Right cardiac atrium (tissue), 5 donors: ENCODE data around the gene MYZAP. TPM values are rescaled to one million over a fixed set of nuclear protein-coding genes. Genes with fewer than 3 reads are reported as not detected.

ENCODE experiments used
- ATAC-seq, 2 donors: fragments of 200-7000 bp; cut with Tn5 transposase; one replicate each; pipeline versions ENCODE4 v1.8.0 to v1.9.1; 2020; ENCODE audit warnings: moderate library complexity in 2 of 2, mild to moderate bottlenecking in 1 of 2
- DNase-seq, 3 donors: peaks; one replicate each; pipeline ENCODE4 v3.0.0-alpha.2; 2020
- H3K27ac ChIP-seq: one replicate; pipeline ENCODE4 v1.5.1; 2013; ENCODE audit warnings: mild to moderate bottlenecking, low read length, control low read depth, moderate library complexity
- H3K27me3 ChIP-seq: one replicate; pipeline ENCODE4 v1.6.1; 2013; ENCODE audit not compliant: control insufficient read depth, insufficient read depth
- H3K4me1 ChIP-seq: one replicate; pipeline ENCODE4 v1.6.1; 2013; ENCODE audit warnings: low read length; ENCODE audit not compliant: control insufficient read depth, insufficient read depth
- H3K4me3 ChIP-seq: one replicate; pipeline ENCODE4 v1.5.1; 2013; ENCODE audit warnings: low read length, control low read depth
- H3K9me3 ChIP-seq: one replicate; pipeline ENCODE4 v1.6.1; 2013; ENCODE audit warnings: low read length; ENCODE audit not compliant: control insufficient read depth
- WGBS: extraction: QIAGEN DNeasy Blood & Tissue Kit; methylation state at CpG from one replicate; pipeline ENCODE4 v1.1.7; 2013; 5-methylcytosine and 5-hydroxymethylcytosine counted together
- intact Hi-C, 4 donors: fragments of 100-400 bp; cut with DNase I; formaldehyde crosslinking; loops; one replicate each; pipeline versions ENCODE4 v1.11.0 to v1.14.0; 2022 to 2023
- polyA plus RNA-seq: library from polyadenylated mRNA; stranded (reverse); fragments of 200-250 nt; gene quantifications from one replicate; pipeline ENCODE4 v1.2.3, GENCODE V29; 2013
- total RNA-seq, 4 donors: library from RNA; stranded (reverse); fragmentation: NEBNext Ultra II Directional; extraction: Animal tissue kit (Norgen Biotek cat#: 25700); gene quantifications; one replicate each; pipeline ENCODE4 v1.2.1, GENCODE V29; 2021
- donor health status: healthy with polysubstance abuse.
- donor health status: DM: no; HTN: yes; CAD: no.
- donor health status: DM: no; HTN: no; CAD: no.
- donor health status: DM: no; HTN: yes; CAD: no; lungs with severe emphysema.
- donor health status: DM: yes; HTN: yes; CAD: no.

Gene MYZAP
- total and polyA plus RNA-seq, 5 donors = 557 to 764 (median 620) TPM

DNA sequence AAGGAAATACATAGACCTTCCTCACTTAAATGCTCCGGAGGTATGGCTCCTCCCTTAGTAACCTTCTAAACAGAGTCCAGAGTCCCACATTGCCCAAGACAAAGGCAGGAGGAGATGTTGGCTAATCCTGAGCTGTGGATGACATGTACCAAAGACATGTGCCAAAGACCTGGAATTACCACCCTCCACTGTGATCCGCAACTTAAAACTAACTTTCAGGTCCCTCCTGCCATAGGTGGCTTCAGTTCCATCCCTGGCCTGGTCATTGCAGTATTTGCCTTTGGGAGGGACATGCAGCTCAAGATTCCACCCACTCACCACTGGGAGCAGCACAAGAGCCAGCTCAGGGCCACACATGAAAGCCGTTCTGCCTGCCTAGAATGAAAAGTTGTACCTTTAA is 28.0 kb downstream of the MYZAP start:
- no peak overlapping the region for H3K4me3 ChIP-seq
- peaks cover 3% of the 10 kb centered on the region for H3K4me1 ChIP-seq
- 67% methylated on average over 3 of the region's 3 CpGs for WGBS
- H3K9me3 ChIP-seq = no peaks in the 10 kb centered on the region
- H3K27me3 ChIP-seq = no peaks in the 10 kb centered on the region
- DNase-seq = peak in 1 of 3 donors; percentile 59
- no peak overlapping the region for H3K27ac ChIP-seq
- intact Hi-C loops = loop anchor here in 2 of 4 donors (5.0 to 10.0 kb wide), 2 partner anchors 55 to 57 kb away; no protein-coding TSS in a partner anchor
- peak; percentile 56 to 63 for ATAC-seq

DNA sequence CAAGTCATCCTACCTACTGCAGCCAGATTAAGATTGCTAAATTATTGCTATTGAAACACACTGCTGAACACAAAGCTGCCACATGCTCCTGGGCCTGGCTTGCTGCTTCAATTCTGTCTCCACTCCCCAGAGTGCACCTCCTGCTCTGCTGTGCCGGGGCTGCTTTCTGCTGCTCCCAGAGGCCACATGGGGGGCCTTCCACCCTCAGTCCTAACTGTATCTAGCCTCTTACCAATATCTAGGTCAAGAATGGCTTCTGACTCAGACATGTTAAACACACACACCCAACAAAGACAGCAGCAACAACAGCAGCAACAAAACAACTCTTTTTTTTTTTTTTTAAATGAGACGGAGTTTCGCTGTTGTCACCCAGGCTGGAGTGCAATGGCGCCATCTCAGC is 33.0 kb downstream of the MYZAP start:
- intact Hi-C loops = loop anchor here in 1 of 4 donors (5.0 kb wide), 1 partner anchor 62 kb away; no protein-coding TSS in a partner anchor
- H3K4me1 ChIP-seq = peaks cover 5% of the 10 kb centered on the region
- peak in 1 of 2 donors; percentile 37 for ATAC-seq
- DNase-seq = no peak
- H3K9me3 ChIP-seq = no peaks in the 10 kb centered on the region
- WGBS = 82% methylated on average over 4 of the region's 4 CpGs
- peak overlapping the region; percentile 36 for H3K27ac ChIP-seq
- H3K27me3 ChIP-seq = no peaks in the 10 kb centered on the region
- H3K4me3 ChIP-seq = no peak overlapping the region

DNA sequence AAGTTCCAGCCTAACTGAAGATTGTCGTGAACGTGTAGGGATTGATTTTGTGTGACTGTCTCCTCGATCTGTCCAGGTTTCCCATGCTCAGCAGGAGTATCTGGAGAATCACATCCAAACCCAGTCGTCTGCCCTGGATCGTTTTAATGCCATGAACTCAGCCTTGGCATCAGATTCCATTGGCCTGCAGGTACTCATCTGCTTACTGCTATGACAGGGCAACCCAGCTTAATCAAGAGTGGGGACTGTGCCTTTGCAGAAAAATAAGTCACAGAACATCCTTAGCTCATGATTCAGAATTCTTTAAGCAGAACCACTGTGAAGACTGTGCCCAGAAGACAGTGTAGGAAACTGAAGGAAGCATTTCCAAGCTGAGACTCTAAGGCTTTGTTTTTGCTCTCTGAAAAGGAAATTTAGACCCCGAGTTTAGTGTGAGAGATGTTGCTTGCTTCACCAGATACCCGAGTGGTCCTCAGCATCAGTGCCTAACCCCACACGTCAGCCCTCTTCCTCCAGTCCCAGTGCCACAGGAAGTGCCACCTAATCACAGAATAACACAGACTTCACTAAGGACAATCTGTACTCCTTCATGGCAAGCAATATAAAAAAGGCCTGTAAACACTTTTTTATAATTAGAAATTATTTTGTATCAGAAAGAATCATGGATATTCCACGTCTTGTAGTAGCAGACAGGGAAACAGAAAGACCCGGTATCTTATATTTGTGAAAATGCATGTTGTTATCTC is 34.2 kb downstream of the MYZAP start:
- ATAC-seq = no peak
- DNase-seq = no peak
- Histone ChIP-seq H3K4me1 (peaks cover 6% of the 10 kb centered on the region), H3K27ac (no peak overlapping the region), H3K4me3 (no peak overlapping the region), H3K27me3 (no peaks in the 10 kb centered on the region), H3K9me3 (no peaks in the 10 kb centered on the region)
- WGBS = 64% methylated on average over 10 of the region's 10 CpGs
- intact Hi-C loops = no loop called here

DNA sequence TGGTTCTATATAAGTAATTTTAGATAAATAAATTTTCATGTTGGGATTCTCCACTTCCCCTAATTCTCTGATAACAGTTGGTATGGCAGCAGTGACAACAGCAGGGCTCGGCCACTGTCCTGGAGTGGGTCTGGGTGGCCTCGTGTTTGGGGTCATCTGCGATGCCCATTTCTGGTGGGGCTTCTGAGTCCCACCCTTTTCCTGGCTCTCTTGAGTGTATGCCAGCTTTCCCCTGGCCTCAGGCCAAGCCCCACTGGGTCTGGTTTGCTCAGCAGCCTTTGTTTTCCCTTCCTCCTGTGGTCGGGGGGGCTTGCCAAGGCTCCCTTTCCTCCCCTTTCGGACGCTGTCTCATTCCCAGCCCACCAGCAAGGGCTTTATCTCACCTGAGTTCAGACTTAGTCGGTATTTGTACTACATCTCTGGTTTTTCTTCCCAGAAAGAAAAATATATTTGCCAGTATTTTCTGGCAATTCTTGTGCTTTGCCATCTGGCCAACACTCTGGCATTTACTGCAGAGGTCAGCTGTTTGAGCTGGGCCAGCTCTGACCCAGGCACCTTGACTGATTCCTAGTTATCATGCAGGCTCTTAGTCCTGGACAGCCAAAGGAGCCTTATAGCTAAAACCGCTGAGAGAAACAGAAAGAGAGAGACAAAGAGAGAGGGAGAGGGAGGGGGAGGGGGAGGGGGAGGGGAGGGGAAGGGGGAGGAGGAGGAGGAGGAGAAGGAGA is 35.2 kb downstream of the MYZAP start:
- Histone ChIP-seq H3K9me3 (no peaks in the 10 kb centered on the region), H3K27ac (peak overlapping the region; percentile 67), H3K4me3 (no peak overlapping the region), H3K4me1 (peaks cover 6% of the 10 kb centered on the region), H3K27me3 (no peaks in the 10 kb centered on the region)
- WGBS = 25% methylated on average over 8 of the region's 8 CpGs
- intact Hi-C loops = no loop called here
- DNase-seq (peak; percentile 46 to 79 (median 73)), ATAC-seq (peak; percentile 40 to 67)

DNA sequence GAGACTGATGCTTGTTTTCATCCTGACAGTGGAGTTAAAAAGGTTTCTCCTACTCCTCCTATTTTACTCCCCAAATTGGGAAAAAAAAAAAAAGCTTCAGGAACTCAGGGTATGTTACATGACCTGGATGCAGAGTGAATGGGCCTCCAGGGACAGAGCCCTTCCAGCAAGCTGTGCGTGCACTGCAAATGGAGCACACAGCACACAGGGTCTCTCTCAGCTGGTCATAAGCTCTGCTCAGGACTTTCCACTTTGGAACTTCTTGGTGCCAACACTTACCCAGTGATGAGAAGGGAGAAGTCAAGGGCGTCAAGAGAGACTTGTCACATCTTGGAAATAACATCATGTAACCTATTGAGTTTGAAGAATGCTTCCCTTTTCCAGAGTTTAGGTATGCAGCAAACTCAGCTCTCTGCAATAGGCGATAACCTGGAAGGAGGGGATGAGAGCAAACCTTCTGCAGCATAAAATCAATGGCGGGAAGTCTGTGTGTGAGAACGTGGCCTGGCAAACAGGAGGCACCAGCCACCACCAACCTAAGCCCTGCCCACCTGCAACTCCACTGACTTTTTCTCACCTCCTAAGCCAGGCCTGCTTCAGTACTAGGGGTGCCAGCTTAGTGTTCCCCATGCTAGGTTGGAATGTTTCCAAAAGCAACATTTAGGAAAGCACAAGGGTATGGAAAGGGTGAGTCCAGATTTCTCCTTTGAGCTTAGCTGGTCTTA is 39.8 kb downstream of the MYZAP start:
- no peak for ATAC-seq
- no peak for DNase-seq
- intact Hi-C loops = no loop called here
- Histone ChIP-seq H3K4me1 (peaks cover 7% of the 10 kb centered on the region), H3K4me3 (no peak overlapping the region), H3K27me3 (no peaks in the 10 kb centered on the region), H3K9me3 (no peaks in the 10 kb centered on the region), H3K27ac (peak overlapping the region; percentile 49)
- WGBS = 80% methylated on average over 5 of the region's 5 CpGs

DNA sequence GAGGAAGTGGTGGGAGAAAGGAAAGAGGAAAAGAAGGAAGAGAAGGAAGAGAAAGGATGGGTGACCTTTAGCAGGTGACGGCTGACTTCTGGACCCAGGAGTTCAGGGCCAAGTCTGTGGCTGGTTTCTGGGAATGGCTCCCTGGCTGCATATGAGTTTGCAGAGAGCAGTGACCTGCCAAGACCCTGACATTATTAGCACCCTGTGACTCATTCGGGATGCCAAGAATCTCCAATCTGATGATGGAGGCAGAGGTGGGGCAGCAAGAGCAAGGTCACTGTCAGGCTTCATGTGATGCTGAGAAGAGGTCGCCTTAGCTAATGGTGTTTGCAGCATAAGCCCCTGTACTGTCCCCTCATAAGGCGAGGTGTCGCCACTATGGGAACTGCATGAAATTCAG is 42.6 kb downstream of the MYZAP start:
- no peak for DNase-seq
- Histone ChIP-seq H3K27me3 (no peaks in the 10 kb centered on the region), H3K9me3 (no peaks in the 10 kb centered on the region), H3K4me1 (peaks cover 6% of the 10 kb centered on the region), H3K27ac (peak overlapping the region; percentile 94), H3K4me3 (no peak overlapping the region)
- 76% methylated on average over 5 of the region's 5 CpGs for WGBS
- intact Hi-C loops = no loop called here
- ATAC-seq = peak; percentile 36 to 61

DNA sequence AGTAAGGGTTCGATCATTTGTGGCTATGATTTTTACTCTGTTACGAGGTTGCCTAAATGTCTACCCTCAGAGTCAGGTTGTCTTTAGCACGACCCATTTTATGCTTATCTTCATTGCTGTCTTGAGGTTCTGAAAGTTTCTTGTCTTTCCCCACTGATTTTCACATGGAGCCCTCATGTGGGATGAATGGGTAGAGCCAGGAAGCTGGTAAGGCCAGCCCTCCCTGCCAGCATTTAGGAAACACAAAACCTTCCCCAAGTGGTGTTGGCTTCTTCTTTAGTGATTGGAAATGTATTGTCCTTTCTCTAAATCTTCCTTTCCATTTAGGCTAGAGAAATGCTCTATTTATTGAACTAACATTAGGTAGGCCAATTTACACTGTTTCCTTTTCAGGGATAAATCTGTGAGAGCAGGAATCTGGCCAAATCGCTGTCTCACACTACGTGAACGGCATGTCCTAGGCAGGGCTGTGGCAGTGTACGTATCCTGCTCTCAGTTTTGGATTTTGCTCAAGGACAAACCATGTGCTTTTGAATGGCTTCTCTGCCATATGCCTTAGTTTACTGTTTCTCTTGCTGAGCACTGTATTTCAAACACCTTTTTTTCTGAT is 43.7 kb downstream of the MYZAP start:
- H3K27ac ChIP-seq = peak overlapping the region; percentile 94
- H3K9me3 ChIP-seq = no peaks in the 10 kb centered on the region
- H3K4me1 ChIP-seq = peaks cover 6% of the 10 kb centered on the region
- intact Hi-C loops = no loop called here
- 58% methylated on average over 7 of the region's 7 CpGs for WGBS
- H3K4me3 ChIP-seq = no peak overlapping the region
- peak; percentile 83 to 87 for ATAC-seq
- no peaks in the 10 kb centered on the region for H3K27me3 ChIP-seq
- DNase-seq = peak in 1 of 3 donors; percentile 66

DNA sequence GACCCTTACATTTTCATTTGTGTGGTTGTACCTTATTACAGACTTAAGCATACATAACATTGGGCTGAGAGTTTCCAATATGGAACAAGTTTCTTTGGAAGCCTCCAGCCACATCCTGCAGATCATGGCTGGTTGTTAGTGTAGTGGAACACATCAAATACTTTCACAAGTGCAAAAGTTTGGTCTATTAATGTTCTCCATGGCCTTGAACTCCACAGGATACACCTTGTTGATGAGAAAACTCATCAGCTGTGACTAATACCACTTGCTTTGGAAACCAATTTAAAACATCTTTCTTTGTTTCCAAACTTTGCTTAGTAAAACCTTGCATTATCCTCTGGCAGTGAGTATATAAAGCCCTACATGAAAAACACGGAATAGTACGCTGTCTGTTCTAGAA is 46.1 kb downstream of the MYZAP start:
- DNase-seq = no peak
- ATAC-seq = no peak
- no peaks in the 10 kb centered on the region for H3K27me3 ChIP-seq
- H3K9me3 ChIP-seq = no peaks in the 10 kb centered on the region
- H3K4me1 ChIP-seq = peaks cover 4% of the 10 kb centered on the region
- WGBS = 93% methylated on average over 2 of the region's 2 CpGs
- no peak overlapping the region for H3K4me3 ChIP-seq
- H3K27ac ChIP-seq = no peak overlapping the region
- intact Hi-C loops = no loop called here

DNA sequence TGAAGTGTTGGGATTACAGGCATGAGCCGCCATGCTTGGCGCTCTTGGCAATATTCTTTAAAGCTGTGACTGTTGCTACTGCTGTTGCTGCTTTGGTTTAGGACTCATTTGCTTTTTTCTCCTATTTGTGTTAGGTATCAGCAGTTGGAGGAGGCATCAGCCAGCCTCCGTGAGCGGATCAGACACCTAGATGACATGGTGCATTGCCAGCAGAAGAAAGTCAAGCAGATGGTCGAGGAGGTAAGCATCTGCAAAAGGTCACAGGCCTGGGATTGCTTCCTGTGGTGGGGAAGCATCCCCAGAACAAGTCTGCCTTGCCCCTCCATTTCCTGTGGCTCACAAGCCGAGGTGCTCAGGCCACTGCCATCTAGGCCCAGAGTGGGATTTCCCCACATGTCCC is 47.6 kb downstream of the MYZAP start:
- Histone ChIP-seq H3K4me1 (peaks cover 4% of the 10 kb centered on the region), H3K27ac (peak overlapping the region; percentile 43), H3K9me3 (no peaks in the 10 kb centered on the region)

DNA sequence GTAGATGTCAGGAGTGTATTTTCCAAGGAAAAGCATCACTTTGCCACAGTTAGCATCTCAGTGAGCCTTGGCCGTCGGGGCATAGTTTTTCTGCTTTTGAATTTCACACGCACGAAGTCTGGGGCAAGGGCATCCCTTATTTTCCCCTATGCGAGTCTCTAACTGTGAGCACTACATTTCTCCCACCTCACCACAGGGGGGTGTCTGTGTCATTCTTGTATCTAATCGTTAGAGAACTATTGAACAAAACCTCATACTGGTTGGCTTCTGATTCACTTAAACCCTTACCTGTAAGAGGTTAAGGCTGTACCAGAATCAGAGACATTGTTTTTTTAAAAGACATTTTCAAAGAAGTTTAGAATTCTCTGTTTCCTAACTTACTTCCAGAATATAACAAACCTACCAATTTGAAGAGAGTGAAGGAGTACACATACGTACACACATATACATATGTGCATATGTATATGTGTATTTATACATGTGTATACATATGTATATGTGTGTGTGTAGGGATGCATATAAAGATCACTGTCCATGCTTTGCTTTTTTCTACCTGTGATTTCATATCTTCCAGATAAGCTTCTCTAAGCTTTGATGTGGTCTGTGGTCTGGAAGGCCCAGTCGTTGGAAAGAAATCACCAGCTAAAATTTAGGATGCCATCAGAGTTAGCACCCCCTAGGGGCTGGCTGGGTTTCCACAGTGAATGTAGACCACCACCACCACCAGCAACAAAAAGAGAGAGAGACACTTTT is 49.4 kb downstream of the MYZAP start:
- WGBS = 55% methylated on average over 8 of the region's 8 CpGs
- peak; percentile 19 to 39 for ATAC-seq
- peaks cover 3% of the 10 kb centered on the region for H3K4me1 ChIP-seq
- H3K27me3 ChIP-seq = no peaks in the 10 kb centered on the region
- no peak overlapping the region for H3K4me3 ChIP-seq
- H3K9me3 ChIP-seq = no peaks in the 10 kb centered on the region
- intact Hi-C loops = no loop called here
- no peak for DNase-seq
- H3K27ac ChIP-seq = peak overlapping the region; percentile 42

More for the DNA sequence above, 47.6 kb downstream of the MYZAP start:
- DNase-seq (no peak), ATAC-seq (no peak)
- no peak overlapping the region for H3K4me3 ChIP-seq
- 80% methylated on average over 6 of the region's 6 CpGs for WGBS
- no peaks in the 10 kb centered on the region for H3K27me3 ChIP-seq
- intact Hi-C loops = no loop called here
